SH-SY5Y (cell line): ENCODE data around the gene BICDL1.

ENCODE experiments used
- GATA2 ChIP-seq: IDR thresholded peaks from 2 replicates; pipeline ENCODE4 v1.6.1; 2011; ENCODE audit warnings: mild to moderate bottlenecking, low read depth, low read length
- GATA3 ChIP-seq: IDR thresholded peaks from 2 replicates; pipeline ENCODE4 v1.6.1; 2011; ENCODE audit warnings: low read depth, mild to moderate bottlenecking, low read length, moderate library complexity

DNA sequence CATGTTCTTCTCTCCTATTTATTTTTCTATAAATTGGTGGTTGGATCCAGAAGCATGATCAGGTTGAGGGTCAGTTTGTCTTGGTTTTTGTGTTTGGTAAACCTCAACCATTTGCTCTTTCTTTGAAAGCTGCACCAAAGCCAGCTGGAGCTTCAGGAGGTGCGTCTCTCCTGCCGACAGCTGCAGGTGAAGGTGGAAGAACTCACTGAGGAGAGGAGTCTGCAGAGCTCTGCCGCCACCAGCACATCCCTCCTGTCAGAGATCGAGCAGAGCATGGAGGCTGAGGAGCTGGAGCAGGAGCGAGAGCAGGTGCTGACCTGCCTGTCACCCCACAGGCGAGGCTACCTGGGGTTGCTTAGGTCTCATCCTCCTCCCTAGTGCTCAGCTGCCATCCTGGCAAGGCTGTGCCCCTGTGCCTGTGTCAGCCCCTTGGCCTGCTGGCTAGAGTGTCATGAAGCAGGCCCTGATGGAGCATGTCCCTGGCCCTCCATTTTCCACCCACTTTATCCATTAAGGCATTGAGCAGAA is 82.5 kb downstream of the BICDL1 start:
- TF ChIP-seq GATA2 (no peak), GATA3 (no peak)
